Measurements from ENCODE around the gene MGAT4B.

- TF ChIP-seq POLR2A (IDR thresholded peaks at IDR 0.05) = no peak
- TF ChIP-seq CTCF (IDR thresholded peaks at IDR 0.05) = peak; percentile 83 to 94 (median 90)
- no peak for TF ChIP-seq POLR2AphosphoS5 (IDR thresholded peaks at IDR 0.05)
Observed at GRCh38 chr5:179763215-179763945, 43.3 kb downstream of the MGAT4B start.

Measured in transverse colon (tissue), 4 donors.